Prostate gland (tissue), 2 donors: Measurements from ENCODE around the gene FGF8. TPM values are rescaled to one million over a fixed set of nuclear protein-coding genes. Genes with fewer than 3 reads are reported as not detected.
A peak's percentile ranks its signal among the peaks of the same experiment; 100 is the strongest.

Source experiments
- DNase-seq: peaks from one replicate; pipeline ENCODE4 v3.0.0-alpha.2; 2019; ENCODE audit warnings: low spot score
- H3K27ac ChIP-seq, 2 donors: fragments of 200-600 bp; sonication (generic); 2 replicates each; pipeline ENCODE4 v1.5.1; 2017 to 2019
- H3K27me3 ChIP-seq: fragments of 200-600 bp; sonication (generic); replicated peaks from 2 replicates; pipeline ENCODE4 v1.5.1; 2019; ENCODE audit not compliant: insufficient read depth
- H3K36me3 ChIP-seq, 2 donors: fragments of 200-600 bp; sonication (generic); 1 replicate in 1 of 2; 2 replicates in 1 of 2; pipeline versions ENCODE4 v1.5.1 to v1.8.1; 2017 to 2019
- H3K4me1 ChIP-seq: fragments of 200-600 bp; sonication (generic); replicated peaks from 2 replicates; pipeline ENCODE4 v1.5.1; 2019
- H3K4me3 ChIP-seq, 2 donors: fragments of 200-600 bp; sonication (generic); 2 replicates each; pipeline ENCODE4 v1.5.1; 2017 to 2019
- H3K9me3 ChIP-seq: fragments of 200-600 bp; sonication (generic); 2 replicates; pipeline ENCODE4 v1.5.1; 2017
- POLR2A ChIP-seq: fragments of 450-650 bp; IDR thresholded peaks from one replicate; pipeline ENCODE4 v1.6.1; 2016; ENCODE audit warnings: antibody characterized with exemption, mild to moderate bottlenecking
- POLR2AphosphoS5 ChIP-seq: sonication (generic); formaldehyde crosslinking; IDR thresholded peaks from one replicate; pipeline ENCODE4 v1.6.1; 2017; ENCODE audit warnings: antibody characterized with exemption
- WGBS: methylation state at CpG from one replicate; pipeline ENCODE4 v1.1.5; 2018; 5-methylcytosine and 5-hydroxymethylcytosine counted together
- intact Hi-C: fragments of 100-400 bp; cut with DNase I; formaldehyde crosslinking; loops from one replicate; pipeline ENCODE4 v1.14.2; 2022
- total RNA-seq, 2 donors: library from RNA; depleted of rRNA; stranded (reverse); fragments of >200 nt; gene quantifications; one replicate each; pipeline ENCODE4 v1.1.0, GENCODE V29; 2016
- TF ChIP-seq, protein P1 (sequence below), 4 experiments: fragments of 200-600 bp in 2 of 4; fragments of 450-650 bp in 2 of 4; sonication (generic) in 2 of 4; IDR thresholded peaks; 1 replicate in 3 of 4; 2 replicates in 1 of 4; pipeline ENCODE4 v1.5.1; 2016 to 2019; ENCODE audit warnings: antibody characterized with exemption in 4 of 4, mild to moderate bottlenecking in 2 of 4, moderate library complexity in 2 of 4

The FGF8 gene, protein sequence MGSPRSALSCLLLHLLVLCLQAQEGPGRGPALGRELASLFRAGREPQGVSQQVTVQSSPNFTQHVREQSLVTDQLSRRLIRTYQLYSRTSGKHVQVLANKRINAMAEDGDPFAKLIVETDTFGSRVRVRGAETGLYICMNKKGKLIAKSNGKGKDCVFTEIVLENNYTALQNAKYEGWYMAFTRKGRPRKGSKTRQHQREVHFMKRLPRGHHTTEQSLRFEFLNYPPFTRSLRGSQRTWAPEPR
- total RNA-seq: 1 to 10 TPM in 1 of 2 donors, not detected in 1; 1.2 TPM

DNA sequence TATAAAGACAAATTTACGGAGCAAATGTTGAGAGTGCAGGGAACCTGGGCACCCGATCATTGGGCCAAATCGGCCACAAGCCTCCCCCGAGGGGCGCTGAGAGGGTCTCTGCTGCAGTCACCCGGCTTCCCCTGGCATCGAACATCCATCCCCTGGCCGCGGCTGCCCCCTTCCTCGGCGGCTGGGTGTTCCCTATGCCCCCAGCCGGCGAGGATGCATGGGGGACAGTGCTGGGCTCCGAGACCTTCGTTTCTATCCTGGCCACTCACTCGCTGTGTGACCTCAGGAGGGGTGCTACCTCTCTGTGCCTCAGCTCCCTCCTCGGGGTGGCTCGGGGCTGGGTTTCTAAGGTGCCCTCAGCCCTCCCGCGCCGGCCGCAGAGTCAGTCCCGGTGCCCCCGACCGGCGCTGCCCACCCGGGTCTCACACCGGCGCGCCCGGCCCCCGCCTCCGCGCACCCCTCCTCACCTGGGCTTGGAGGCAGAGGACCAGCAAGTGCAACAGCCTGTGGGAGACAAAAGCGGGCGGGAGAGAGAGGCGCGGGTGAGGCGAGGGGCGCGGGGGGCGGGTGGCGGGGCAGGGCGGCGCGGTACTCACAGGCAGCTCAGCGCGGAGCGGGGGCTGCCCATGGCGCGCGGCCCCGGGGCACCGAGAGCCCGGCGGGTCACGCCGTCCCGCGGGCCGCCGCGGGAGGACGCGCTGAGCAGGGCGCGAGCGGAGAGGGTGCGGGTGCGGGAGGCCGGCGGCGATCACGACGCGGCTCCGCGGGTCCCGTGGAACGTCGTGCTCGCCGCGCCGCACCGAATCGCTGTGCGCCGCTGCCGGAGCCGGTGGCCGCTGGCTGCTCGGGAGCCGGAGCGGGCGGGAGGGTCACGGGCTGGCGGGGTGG lies at the start of gene FGF8:
Gene FGF8 (minus strand): TSS at position 842 of the 888 bp plus-strand sequence. CDS start 214 bp downstream, at position 628.
- no peak for TF ChIP-seq POLR2A
- TF ChIP-seq POLR2AphosphoS5: no peak
- TF ChIP-seq, protein P1, sequence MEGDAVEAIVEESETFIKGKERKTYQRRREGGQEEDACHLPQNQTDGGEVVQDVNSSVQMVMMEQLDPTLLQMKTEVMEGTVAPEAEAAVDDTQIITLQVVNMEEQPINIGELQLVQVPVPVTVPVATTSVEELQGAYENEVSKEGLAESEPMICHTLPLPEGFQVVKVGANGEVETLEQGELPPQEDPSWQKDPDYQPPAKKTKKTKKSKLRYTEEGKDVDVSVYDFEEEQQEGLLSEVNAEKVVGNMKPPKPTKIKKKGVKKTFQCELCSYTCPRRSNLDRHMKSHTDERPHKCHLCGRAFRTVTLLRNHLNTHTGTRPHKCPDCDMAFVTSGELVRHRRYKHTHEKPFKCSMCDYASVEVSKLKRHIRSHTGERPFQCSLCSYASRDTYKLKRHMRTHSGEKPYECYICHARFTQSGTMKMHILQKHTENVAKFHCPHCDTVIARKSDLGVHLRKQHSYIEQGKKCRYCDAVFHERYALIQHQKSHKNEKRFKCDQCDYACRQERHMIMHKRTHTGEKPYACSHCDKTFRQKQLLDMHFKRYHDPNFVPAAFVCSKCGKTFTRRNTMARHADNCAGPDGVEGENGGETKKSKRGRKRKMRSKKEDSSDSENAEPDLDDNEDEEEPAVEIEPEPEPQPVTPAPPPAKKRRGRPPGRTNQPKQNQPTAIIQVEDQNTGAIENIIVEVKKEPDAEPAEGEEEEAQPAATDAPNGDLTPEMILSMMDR (IDR thresholded peaks at IDR 0.05): no peak
- intact Hi-C loops: no loop called here
- DNase-seq: no peak

DNA sequence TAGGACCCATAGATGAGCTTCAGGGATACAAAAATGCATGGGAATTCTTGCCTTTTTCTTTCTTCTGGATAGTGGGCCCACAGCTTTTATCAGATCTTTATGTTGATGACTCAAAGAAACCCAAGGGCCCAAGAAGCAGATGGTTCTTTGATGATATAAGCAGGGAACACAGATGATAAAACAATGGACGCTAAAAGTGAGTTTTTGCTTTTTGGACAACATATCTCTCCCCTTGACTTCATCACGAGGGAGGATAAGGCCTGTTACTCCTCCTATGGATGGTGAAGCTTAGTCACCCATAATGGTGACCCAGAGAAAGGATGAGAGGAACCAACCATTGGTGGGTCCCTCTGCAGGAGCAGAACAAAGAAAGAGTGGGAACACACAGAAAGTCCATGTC lies 48.8 kb upstream of the FGF8 start:
- no peaks in the 10 kb centered on the region for H3K27me3 ChIP-seq
- H3K27ac ChIP-seq: no peak overlapping the region
- H3K4me3 ChIP-seq: no peak overlapping the region
- intact Hi-C loops: no loop called here
- no peaks in the 10 kb centered on the region for H3K4me1 ChIP-seq
- TF ChIP-seq POLR2AphosphoS5 (no peak), POLR2A (no peak)
- TF ChIP-seq, protein P1 (IDR thresholded peaks at IDR 0.05): no peak
- no peaks in the 10 kb centered on the region for H3K36me3 ChIP-seq
- no peak for DNase-seq
- H3K9me3 ChIP-seq: no peaks in the 10 kb centered on the region
- 91% methylated on average over 2 of the region's 2 CpGs for WGBS

More for the DNA sequence above, at the start of gene FGF8:
- peaks cover 3% of the 10 kb centered on the region for H3K4me1 ChIP-seq
- peaks cover 16% of the 10 kb centered on the region for H3K27me3 ChIP-seq
- WGBS: 2% methylated on average over 57 of the region's 98 CpGs
- no peaks in the 10 kb centered on the region for H3K36me3 ChIP-seq
- H3K4me3 ChIP-seq: peak within 1 kb of the TSS; percentile 4 to 24
- no peaks in the 10 kb centered on the region for H3K9me3 ChIP-seq
- no peak within 1 kb of the TSS for H3K27ac ChIP-seq

DNA sequence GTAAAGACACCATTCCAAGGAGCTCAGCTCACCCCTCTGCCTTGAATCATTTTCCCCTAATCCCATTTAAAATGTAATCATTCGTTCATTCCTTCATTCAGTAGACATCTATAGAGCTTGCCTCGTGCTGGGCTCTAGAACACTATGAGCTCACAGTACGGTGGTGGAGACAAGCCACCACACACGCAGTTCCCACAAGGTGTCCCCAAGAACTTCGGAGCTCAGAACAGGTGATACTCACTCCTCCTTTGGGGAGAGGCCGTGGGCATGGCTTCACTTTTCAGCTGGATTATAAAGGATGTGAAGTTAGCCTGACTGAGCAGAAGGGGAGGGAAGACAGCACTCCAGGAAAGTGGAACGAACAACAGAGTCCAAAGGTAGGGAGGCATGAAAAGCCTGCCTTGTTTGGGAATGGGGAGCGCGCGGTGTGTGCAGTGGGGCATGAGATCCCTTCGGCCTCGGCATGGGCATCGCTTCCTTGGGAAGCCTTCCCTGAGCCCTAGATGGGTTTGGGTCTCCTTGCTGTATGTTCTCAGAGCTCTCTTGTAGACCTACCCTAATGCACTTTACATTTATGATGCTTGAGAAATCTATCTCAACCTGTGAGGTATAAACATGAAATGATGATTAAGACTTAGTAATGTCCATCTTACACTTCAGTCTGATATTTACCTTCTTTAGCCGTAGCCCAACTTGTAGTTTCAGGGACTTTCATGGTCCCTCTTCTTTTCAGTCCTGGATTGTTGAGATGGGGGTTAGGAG lies 43.1 kb upstream of the FGF8 start:
- Histone ChIP-seq H3K36me3 (no peaks in the 10 kb centered on the region), H3K9me3 (no peaks in the 10 kb centered on the region), H3K27ac (peak overlapping the region; percentile 96 to 97), H3K4me1 (peaks cover 5% of the 10 kb centered on the region), H3K4me3 (peak overlapping the region; percentile 22 to 100), H3K27me3 (no peaks in the 10 kb centered on the region)
- peak; percentile 19 for DNase-seq
- intact Hi-C loops: loop anchor here (5.0 kb wide), 2 partner anchors 37 to 333 kb away; partner anchors contain the start of genes NOLC1 and NPM3
- WGBS: 21% methylated on average over 14 of the region's 14 CpGs
- TF ChIP-seq POLR2AphosphoS5 (no peak), POLR2A (no peak)
- TF ChIP-seq, protein P1 (IDR thresholded peaks at IDR 0.05): peak in 1 of 4 experiments; percentile 1

DNA sequence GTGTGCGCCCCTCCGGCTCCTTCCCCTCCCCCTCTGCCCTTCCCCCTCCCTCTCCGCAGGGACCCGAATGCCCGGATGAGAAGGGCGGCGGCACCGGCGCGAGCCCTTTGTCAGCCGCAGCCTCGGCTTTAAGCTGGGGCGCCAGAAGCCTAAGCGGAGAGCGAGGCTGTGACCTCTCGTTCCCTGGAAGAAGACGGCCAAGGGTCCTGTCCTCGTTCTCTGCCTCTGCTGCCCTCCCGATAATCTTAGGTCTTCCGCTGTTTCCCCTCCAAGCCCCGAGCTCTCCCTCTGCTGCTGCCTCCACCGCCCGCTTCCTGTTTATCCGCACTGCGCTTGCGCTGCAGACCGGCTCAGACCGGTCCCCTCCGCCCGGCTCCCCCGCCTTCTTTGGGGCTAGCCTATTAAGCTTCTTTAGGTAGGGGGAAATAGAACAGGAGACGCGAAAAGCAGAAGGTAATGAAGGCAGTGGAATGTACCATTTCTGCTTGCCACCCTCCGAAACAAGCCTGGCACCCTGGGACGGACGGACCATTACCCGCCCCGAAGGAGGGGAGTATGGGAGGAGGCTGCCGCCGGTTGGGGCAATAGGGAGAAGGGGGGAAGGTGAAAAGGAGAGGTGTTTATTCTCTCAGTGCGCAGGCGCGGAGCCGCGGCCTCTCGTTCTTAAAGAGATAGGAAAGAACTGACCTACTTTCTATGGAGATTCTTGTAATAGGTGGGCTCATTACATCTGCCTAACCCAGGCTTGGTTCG lies 42.4 kb upstream of the FGF8 start, which contains the start of gene OGA:
Gene OGA (minus strand): TSS at position 326 of the 753 bp plus-strand sequence. CDS start 422 bp downstream, outside the sequence.
- TF ChIP-seq, protein P1 (IDR thresholded peaks at IDR 0.05): peak in 1 of 4 experiments; percentile 9
- TF ChIP-seq POLR2A (peak; percentile 98), POLR2AphosphoS5 (peak; percentile 100)
- intact Hi-C loops: loop anchor here (5.0 kb wide), 2 partner anchors 36 to 334 kb away; partner anchors contain the start of genes NOLC1 and NPM3
- Histone ChIP-seq H3K27me3 (no peaks in the 10 kb centered on the region), H3K27ac (peak within 1 kb of the TSS; percentile 96 to 97), H3K4me3 (peak within 1 kb of the TSS; percentile 99 to 100), H3K9me3 (no peaks in the 10 kb centered on the region), H3K4me1 (peaks cover 5% of the 10 kb centered on the region), H3K36me3 (no peaks in the 10 kb centered on the region)
- 0% methylated on average over 47 of the region's 47 CpGs for WGBS
- DNase-seq: peak; percentile 98
